Activated T-helper 1 cell treated with anti-CD3 and anti-CD28 coated beads, Interleukin-12 subunit alpha, Interleukin-12 subunit beta, Interleukin-2, Interleukin-4 antibody, amounts not matched to agents 30 ng/mL and 10 ng/mL and 1 ng/mL, durations not matched to agents 14 hours and 24 hours and 36 hours (primary cell): ENCODE measurements around the gene MCM10. TPM values are rescaled to one million over a fixed set of nuclear protein-coding genes. Genes with fewer than 3 reads are reported as not detected.
"Not testable (repeated sequence)": the region's sequence is repeated elsewhere in the genome, so short reads cannot be mapped to it uniquely, and the experiment has no call there.

Experiments
- DNase-seq: peaks from one replicate; pipeline ENCODE4 v3.0.0; 2021; ENCODE audit warnings: low spot score
- H3K27ac Mint-ChIP-seq: one replicate; pipeline ENCODE4 v1.8.0; 2021; ENCODE audit warnings: mild to moderate bottlenecking, mixed read lengths
- H3K27me3 Mint-ChIP-seq: one replicate; pipeline ENCODE4 v1.8.0; 2022; ENCODE audit warnings: mild to moderate bottlenecking, moderate library complexity, mixed read lengths; ENCODE audit not compliant: insufficient read depth
- H3K36me3 Mint-ChIP-seq: one replicate; pipeline ENCODE4 v1.8.0; 2021; ENCODE audit warnings: low read depth, mixed read lengths
- H3K4me1 Mint-ChIP-seq: one replicate; pipeline ENCODE4 v1.8.0; 2021; ENCODE audit warnings: low read depth, mixed read lengths
- H3K4me3 Mint-ChIP-seq: one replicate; pipeline ENCODE4 v1.8.0; 2021; ENCODE audit warnings: mild to moderate bottlenecking, moderate library complexity, mixed read lengths
- H3K9me3 Mint-ChIP-seq: one replicate; pipeline ENCODE4 v1.8.0; 2021; ENCODE audit warnings: mixed read lengths
- intact Hi-C: fragments of 100-400 bp; cut with micrococcal nuclease; formaldehyde crosslinking; loops from one replicate; pipeline ENCODE4 v1.15.1; 2024
- total RNA-seq: library from RNA; stranded (reverse); gene quantifications from 2 replicates; pipeline ENCODE4 v1.2.3, GENCODE V29; 2022

The MCM10 gene
- total RNA-seq, 1 donor from 2014 or later, result 106 TPM

DNA sequence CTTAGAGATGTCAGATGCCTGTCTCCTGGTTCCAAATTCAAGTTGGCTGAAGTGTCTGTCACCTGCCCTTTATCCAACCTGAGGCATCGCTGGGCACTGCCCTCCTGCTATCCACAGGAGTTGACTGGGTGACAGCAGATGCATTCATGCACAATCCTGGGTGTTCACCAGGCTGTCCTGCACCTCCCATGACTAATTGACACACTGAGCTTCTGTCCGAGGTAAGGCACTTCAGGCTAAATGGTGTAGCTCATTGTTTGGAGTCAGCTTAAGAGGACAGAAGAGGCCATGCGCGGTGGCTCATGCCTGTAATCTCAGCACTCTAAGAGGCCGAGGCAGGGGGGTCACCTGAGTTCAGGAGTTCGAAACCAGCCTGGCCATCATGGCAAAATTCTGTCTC is 70.5 kb downstream of the MCM10 start:
- H3K27ac Mint-ChIP-seq, result no peak overlapping the region
- H3K4me3 Mint-ChIP-seq, result no peak overlapping the region
- no peak for DNase-seq
- peaks cover 5% of the 10 kb centered on the region for H3K27me3 Mint-ChIP-seq
- no peaks in the 10 kb centered on the region for H3K36me3 Mint-ChIP-seq
- no peaks in the 10 kb centered on the region for H3K4me1 Mint-ChIP-seq
- intact Hi-C loops, result loop anchor here (2.0 kb wide), 1 partner anchor 31 kb away; no protein-coding TSS in a partner anchor
- H3K9me3 Mint-ChIP-seq, result no peaks in the 10 kb centered on the region

DNA sequence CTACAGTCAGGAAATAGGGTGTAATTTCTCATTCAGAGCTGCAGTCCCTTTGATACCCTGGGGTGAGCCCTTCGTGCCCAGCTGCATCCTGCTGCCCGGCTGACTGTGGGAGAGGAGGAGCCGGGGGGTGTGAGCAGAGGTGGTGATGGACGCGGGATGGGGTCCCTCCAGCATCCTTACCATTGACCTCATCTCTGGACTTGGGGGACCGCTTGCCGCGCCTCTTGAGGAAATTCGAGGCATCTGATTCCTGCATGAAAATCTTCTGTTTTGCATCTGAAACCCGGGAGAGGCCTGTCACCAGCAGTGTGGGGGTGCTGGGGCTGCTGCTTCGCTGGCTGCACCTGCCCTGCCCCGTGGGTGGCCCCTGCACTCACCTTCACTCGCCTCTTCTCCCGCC is 72.0 kb downstream of the MCM10 start:
- no peaks in the 10 kb centered on the region for H3K36me3 Mint-ChIP-seq
- intact Hi-C loops, result loop anchor here (2.0 kb wide), 1 partner anchor 29 kb away; no protein-coding TSS in a partner anchor
- H3K27me3 Mint-ChIP-seq, result peaks cover 6% of the 10 kb centered on the region
- H3K9me3 Mint-ChIP-seq, result no peaks in the 10 kb centered on the region
- H3K4me1 Mint-ChIP-seq, result no peaks in the 10 kb centered on the region
- H3K4me3 Mint-ChIP-seq, result no peak overlapping the region
- no peak overlapping the region for H3K27ac Mint-ChIP-seq
- DNase-seq, result no peak

DNA sequence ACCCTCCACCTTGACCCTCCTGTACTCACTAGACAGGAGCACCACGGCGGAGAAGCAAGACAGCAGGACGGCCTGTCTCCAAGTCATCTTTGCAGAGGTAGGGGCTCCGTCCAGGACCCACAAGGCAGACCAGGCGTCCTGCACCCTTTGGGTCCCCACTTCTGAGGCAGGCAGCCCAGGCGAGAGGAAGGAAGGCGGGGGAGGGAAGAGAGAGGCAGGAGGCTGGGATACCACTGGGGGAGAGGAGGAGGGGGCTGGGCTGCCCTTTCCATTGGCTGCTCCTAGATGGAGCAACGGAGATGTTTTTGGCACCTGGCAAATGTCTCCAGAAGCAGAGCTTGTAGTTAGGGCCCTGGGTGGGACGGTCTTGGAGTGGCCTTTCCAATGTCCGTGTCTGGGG is 72.8 kb downstream of the MCM10 start, which contains the start of gene UCMA:
UCMA (minus strand) TSS at position 203 of the 400 bp plus-strand sequence; CDS start at position 87, 116 bp downstream.
- H3K4me1 Mint-ChIP-seq, result no peaks in the 10 kb centered on the region
- H3K27ac Mint-ChIP-seq, result no peak within 1 kb of the TSS
- H3K4me3 Mint-ChIP-seq, result no peak within 1 kb of the TSS
- H3K9me3 Mint-ChIP-seq, result no peaks in the 10 kb centered on the region
- intact Hi-C loops, result no loop called here
- DNase-seq, result no peak
- H3K27me3 Mint-ChIP-seq, result peaks cover 6% of the 10 kb centered on the region
- no peaks in the 10 kb centered on the region for H3K36me3 Mint-ChIP-seq

GRCh38 chr10:13234736-13235135 is 73.4 kb downstream of the MCM10 start:
- H3K27ac Mint-ChIP-seq, H3K4me1 Mint-ChIP-seq, intact Hi-C loops, H3K36me3 Mint-ChIP-seq, H3K4me3 Mint-ChIP-seq, H3K27me3 Mint-ChIP-seq, DNase-seq, H3K9me3 Mint-ChIP-seq: not testable (repeated sequence)

DNA sequence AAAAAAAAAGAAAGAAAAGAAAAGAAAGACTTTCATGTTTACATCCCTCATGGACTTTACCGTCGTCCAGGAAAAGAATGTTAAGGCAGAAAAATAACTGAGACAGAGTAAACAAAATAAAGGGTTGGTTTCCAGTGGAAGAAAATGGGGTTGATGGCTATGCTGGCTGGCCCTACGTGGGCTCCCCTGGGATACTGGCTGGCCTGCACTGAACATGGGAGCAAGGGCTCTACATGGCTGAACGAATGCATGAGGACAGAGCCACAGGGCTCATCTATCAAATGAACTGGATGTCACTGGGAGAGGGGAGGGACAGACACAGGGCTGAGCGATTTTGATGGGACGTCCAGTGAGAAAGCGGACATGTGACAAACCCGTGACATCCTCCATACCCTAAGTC is 75.3 kb downstream of the MCM10 start:
- intact Hi-C loops, result no loop called here
- DNase-seq, result no peak
- Mint-ChIP-seq H3K9me3 (no peaks in the 10 kb centered on the region), H3K4me1 (no peaks in the 10 kb centered on the region), H3K4me3 (no peak overlapping the region), H3K36me3 (no peaks in the 10 kb centered on the region), H3K27ac (no peak overlapping the region), H3K27me3 (peaks cover 2% of the 10 kb centered on the region)

DNA sequence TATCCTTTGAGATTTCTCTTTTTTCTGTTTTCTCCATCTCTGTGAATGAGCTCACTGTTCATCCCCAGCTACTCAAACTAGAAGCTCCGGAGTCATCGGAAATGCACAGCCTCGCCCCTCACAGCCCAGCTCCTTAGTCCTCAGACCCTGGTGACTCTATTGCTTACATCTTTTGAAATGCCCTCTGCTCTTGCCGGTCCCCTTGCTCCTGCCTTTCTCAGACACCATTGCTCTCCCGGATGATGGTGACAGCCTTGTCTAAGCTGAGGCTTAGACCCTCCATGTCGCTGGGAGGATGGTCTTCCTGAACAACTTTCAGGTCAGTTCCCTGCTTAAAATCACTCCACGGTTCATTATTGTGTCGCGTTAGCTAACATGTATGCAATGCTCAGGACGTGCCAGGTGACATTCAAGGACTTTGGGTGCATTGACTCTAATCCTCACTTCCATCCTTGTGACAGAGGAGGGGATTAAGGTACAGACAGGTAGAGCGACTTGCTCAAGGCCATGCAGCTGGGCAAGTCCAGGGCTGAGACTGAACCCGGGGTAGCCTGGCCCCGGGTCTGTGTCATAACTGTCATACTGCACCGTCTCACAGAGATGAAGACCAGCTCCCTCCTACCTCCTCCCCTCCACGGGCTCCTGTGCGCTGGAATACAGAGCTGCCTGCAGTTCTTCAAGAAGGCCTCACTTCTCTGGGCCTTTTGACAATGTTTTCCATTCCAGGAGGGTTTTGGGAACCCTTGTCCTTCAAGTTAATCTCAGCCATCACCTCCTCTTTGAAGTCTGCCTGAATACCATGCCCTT is 77.1 kb downstream of the MCM10 start:
- DNase-seq, result no peak
- Mint-ChIP-seq H3K27me3 (peaks cover 4% of the 10 kb centered on the region), H3K4me1 (no peaks in the 10 kb centered on the region), H3K4me3 (no peak overlapping the region), H3K27ac (no peak overlapping the region), H3K36me3 (no peaks in the 10 kb centered on the region), H3K9me3 (no peaks in the 10 kb centered on the region)
- intact Hi-C loops, result no loop called here

- Mint-ChIP-seq H3K4me3 (no peak overlapping the region), H3K27me3 (peaks cover 4% of the 10 kb centered on the region), H3K36me3 (no peaks in the 10 kb centered on the region), H3K9me3 (no peaks in the 10 kb centered on the region), H3K27ac (no peak overlapping the region), H3K4me1 (no peaks in the 10 kb centered on the region)
- DNase-seq, result no peak
- intact Hi-C loops, result no loop called here
These were observed 78.6 kb downstream of the MCM10 start for GRCh38 chr10:13239923-13240322.

DNA sequence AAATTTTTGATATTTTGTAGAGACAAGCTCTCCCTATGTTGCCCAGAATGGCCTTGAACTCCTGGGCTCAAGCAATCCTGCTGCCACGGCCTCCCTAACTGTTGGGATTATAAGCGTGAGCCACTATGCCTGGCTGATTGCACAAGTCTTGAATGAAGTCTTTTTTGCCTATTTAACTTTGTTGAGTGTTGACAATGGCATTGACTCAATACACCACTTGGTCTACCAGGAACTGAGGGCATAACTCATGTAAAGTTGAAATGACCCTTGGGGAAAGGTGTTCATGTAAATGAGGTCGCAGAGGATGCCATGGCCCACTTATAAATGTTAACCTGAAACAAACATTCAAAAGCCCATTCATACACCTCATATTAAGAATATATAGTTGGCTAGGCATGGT is 80.3 kb downstream of the MCM10 start:
- Mint-ChIP-seq H3K27ac (no peak overlapping the region), H3K9me3 (no peaks in the 10 kb centered on the region), H3K27me3 (peaks cover 4% of the 10 kb centered on the region), H3K36me3 (no peaks in the 10 kb centered on the region), H3K4me1 (no peaks in the 10 kb centered on the region), H3K4me3 (no peak overlapping the region)
- intact Hi-C loops, result no loop called here
- no peak for DNase-seq

- H3K27ac Mint-ChIP-seq, H3K27me3 Mint-ChIP-seq, H3K36me3 Mint-ChIP-seq, H3K4me1 Mint-ChIP-seq, H3K9me3 Mint-ChIP-seq, DNase-seq, H3K4me3 Mint-ChIP-seq, intact Hi-C loops: not testable (repeated sequence)
These were observed 80.9 kb downstream of the MCM10 start for GRCh38 chr10:13242260-13242659.

DNA sequence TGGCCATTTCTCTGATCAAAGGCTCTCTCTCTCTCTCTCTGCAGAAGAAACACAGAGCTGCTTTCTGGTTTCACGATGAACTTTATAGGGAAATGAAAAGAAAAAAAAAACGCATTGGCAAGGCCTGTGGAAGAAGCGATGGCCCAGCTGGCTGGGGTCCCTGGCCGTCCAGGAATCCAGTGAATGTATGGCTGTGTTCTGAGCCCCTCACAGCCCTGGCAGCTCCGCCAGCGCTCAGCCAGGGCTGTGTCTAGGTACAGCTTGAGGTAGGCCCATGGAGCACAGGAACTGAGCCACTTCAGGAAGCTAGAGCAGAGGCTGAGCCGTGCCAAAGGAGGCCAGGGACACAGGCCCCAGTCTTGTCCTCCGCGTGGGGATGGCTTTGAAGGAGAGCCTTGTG is 85.9 kb downstream of the MCM10 start:
- H3K4me3 Mint-ChIP-seq, result no peak overlapping the region
- no peak for DNase-seq
- peaks cover 2% of the 10 kb centered on the region for H3K27me3 Mint-ChIP-seq
- no peak overlapping the region for H3K27ac Mint-ChIP-seq
- H3K9me3 Mint-ChIP-seq, result no peaks in the 10 kb centered on the region
- H3K4me1 Mint-ChIP-seq, result no peaks in the 10 kb centered on the region
- no peaks in the 10 kb centered on the region for H3K36me3 Mint-ChIP-seq
- intact Hi-C loops, result no loop called here

DNA sequence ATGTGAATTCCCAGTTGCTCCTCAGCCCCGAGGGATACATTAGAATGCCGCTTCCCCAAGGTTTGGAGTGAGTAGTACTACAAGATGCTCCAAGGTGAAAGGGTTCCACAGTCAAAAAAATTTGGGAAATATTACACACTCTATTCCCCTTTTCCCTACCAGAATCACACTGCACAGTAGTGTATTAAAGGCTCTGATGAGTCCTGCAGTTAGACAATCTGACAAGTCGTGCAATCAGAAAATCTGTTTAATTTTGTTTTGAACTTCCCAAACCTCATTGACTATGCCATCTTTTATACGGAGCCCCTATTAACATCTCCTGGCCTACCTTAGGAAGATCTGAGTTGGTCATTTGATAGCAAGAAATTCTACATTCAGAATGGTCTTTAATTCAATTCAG is 86.4 kb downstream of the MCM10 start:
- H3K4me3 Mint-ChIP-seq, result no peak overlapping the region
- intact Hi-C loops, result no loop called here
- no peak overlapping the region for H3K27ac Mint-ChIP-seq
- no peaks in the 10 kb centered on the region for H3K36me3 Mint-ChIP-seq
- H3K9me3 Mint-ChIP-seq, result no peaks in the 10 kb centered on the region
- H3K27me3 Mint-ChIP-seq, result peaks cover 5% of the 10 kb centered on the region
- DNase-seq, result no peak
- H3K4me1 Mint-ChIP-seq, result no peaks in the 10 kb centered on the region

DNA sequence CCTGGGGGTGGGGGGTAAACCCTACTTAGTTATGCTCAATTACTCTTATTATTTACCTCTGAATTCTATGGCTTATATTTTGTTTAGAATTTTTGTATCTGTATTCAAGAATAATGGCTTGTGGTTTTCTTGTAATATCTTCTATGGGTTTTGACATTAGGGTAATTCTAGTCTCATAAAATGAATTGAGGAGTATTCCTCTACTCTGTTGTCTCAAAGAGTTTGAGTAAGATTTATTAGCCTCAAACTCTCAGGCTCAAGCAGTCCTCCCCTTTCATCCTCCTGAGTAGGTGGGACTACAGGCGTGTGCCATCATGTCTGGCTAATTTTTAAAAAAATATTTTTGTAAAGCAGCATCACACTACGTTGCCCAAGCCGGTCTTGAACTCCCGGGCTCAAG is 92.4 kb downstream of the MCM10 start:
- intact Hi-C loops, result no loop called here
- Mint-ChIP-seq H3K27me3 (peaks cover 17% of the 10 kb centered on the region), H3K27ac (no peak overlapping the region), H3K9me3 (no peaks in the 10 kb centered on the region), H3K4me1 (no peaks in the 10 kb centered on the region), H3K4me3 (no peak overlapping the region), H3K36me3 (no peaks in the 10 kb centered on the region)
- no peak for DNase-seq

GRCh38 chr10:13256627-13257026 is 95.3 kb downstream of the MCM10 start:
- H3K9me3 Mint-ChIP-seq, result no peaks in the 10 kb centered on the region
- intact Hi-C loops, result no loop called here
- peaks cover 19% of the 10 kb centered on the region for H3K27me3 Mint-ChIP-seq
- H3K4me1 Mint-ChIP-seq, result no peaks in the 10 kb centered on the region
- DNase-seq, result no peak
- no peak overlapping the region for H3K4me3 Mint-ChIP-seq
- no peaks in the 10 kb centered on the region for H3K36me3 Mint-ChIP-seq
- H3K27ac Mint-ChIP-seq, result no peak overlapping the region
